Lower lobe of right lung (tissue), 2 donors: ENCODE measurements around the gene SHC3. TPM values are rescaled to one million over a fixed set of nuclear protein-coding genes. Genes with fewer than 3 reads are reported as not detected.

Experiments
- ATAC-seq, 2 donors: fragments of 200-7000 bp; cut with Tn5 transposase; one replicate each; pipeline ENCODE4 v1.9.1; 2020 to 2022; ENCODE audit warnings: mild to moderate bottlenecking in 2 of 2, moderate library complexity in 2 of 2
- DNase-seq: peaks from one replicate; pipeline ENCODE4 v3.0.0-alpha.2; 2020
- H3K27ac ChIP-seq: fragments of 200-600 bp; one replicate; pipeline ENCODE4 v1.8.0; 2022
- H3K27me3 ChIP-seq: fragments of 200-600 bp; one replicate; pipeline ENCODE4 v1.8.0; 2022; ENCODE audit warnings: low read depth
- H3K36me3 ChIP-seq: fragments of 200-600 bp; one replicate; pipeline ENCODE4 v1.8.0; 2022; ENCODE audit warnings: mild to moderate bottlenecking
- H3K4me1 ChIP-seq: fragments of 200-600 bp; one replicate; pipeline ENCODE4 v1.8.0; 2022
- H3K4me3 ChIP-seq: fragments of 200-600 bp; one replicate; pipeline ENCODE4 v1.8.0; 2022; ENCODE audit warnings: mild to moderate bottlenecking
- H3K9me3 ChIP-seq: fragments of 200-600 bp; one replicate; pipeline ENCODE4 v1.8.0; 2022
- CTCF ChIP-seq: fragments of 200-600 bp; IDR thresholded peaks from one replicate; pipeline ENCODE4 v1.8.0; 2022; ENCODE audit warnings: antibody characterized with exemption, mild to moderate bottlenecking
- intact Hi-C: fragments of 100-400 bp; cut with DNase I; formaldehyde crosslinking; loops from one replicate; pipeline ENCODE4 v1.11.0; 2022
- total RNA-seq: library from RNA; stranded (reverse); fragmentation: NEBNext Ultra II Directional; extraction: Animal tissue kit (Norgen Biotek cat#: 25700); gene quantifications from one replicate; pipeline ENCODE4 v1.2.1, GENCODE V29; 2021
- donor health status: DM: no; HTN: yes; CAD: no; lungs with severe emphysema.

SHC3 gene
- total RNA-seq, 1 donor from 2014 or later = 13.2 TPM

DNA sequence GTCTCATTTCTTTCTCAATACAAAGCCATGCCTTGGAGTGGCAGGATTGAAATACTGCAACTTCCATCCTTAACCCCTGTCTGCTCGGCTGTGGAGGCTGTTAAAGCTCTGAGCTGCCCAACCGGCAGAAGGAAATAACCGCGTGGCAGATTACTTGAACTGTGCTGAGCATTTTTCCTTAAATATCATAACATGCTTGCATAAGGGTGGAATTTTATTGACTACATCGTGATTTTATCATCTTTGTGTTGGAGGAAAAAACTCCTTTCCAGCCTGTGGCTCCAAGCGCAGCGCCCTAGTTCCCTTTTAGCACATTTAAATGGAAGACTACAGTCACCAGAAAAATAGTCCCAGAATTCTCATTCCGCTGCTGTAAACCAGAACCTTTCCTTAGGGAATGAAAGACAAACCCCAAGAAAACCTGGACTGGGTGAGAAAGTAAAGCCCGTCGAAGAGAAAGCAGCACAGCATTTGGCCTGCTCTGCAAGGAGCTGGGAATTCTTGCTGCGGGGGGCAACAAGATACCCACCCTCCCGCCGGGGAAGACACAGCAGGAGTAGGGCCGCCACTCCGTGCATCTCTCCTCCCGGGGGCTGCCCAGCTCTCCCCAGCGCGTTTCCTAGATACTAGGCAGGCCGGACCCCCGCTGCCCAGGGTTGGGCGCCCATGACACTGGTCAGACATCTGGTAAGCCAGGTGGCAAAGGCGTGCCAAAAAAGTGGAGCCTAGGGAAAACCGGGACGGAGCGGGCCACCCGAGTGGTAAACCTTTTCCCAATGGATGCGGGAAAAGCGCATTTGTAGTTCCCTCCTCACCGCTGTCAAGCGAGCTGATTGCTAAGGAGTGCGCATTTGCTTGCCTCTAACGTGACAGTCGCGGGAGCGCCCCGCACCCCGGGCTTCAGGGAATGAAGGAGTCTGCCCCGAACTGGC is 1.3 kb downstream of the SHC3 start:
- ATAC-seq = no peak
- H3K36me3 ChIP-seq = no peaks in the 10 kb centered on the region
- DNase-seq = no peak
- peaks cover 35% of the 10 kb centered on the region for H3K4me1 ChIP-seq
- H3K27me3 ChIP-seq = peaks cover 32% of the 10 kb centered on the region
- intact Hi-C loops = no loop called here
- no peak for TF ChIP-seq CTCF
- H3K4me3 ChIP-seq = peak overlapping the region; percentile 61
- H3K27ac ChIP-seq = peak overlapping the region; percentile 81
- no peaks in the 10 kb centered on the region for H3K9me3 ChIP-seq

GRCh38 chr9:89175828-89176261 is 2.8 kb downstream of the SHC3 start:
- no peaks in the 10 kb centered on the region for H3K9me3 ChIP-seq
- peaks cover 43% of the 10 kb centered on the region for H3K4me1 ChIP-seq
- peak overlapping the region; percentile 61 for H3K4me3 ChIP-seq
- peak; percentile 11 for TF ChIP-seq CTCF
- DNase-seq (no peak), ATAC-seq (no peak)
- intact Hi-C loops = no loop called here
- peaks cover 32% of the 10 kb centered on the region for H3K27me3 ChIP-seq
- no peaks in the 10 kb centered on the region for H3K36me3 ChIP-seq
- H3K27ac ChIP-seq = peak overlapping the region; percentile 25

DNA sequence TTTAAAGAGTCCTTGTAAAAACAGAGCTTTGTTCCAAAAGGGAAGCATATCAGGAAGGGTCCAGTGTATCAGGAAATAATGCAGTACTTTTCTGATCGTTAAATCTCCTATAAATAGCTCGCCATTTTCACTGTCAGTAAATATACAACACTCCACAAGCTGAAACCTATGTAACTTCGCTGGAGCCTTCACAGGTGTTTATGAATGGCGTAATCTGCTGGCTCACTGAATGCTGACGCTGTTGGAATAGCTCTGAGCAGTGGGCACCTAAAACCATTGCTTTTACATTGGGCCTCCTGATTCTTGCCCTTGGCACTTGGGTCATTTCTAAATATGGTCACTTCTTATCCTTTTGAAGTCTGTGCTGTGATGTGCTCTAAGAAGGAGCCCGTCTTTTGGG is 4.3 kb downstream of the SHC3 start:
- Histone ChIP-seq H3K27me3 (peaks cover 32% of the 10 kb centered on the region), H3K9me3 (no peaks in the 10 kb centered on the region), H3K27ac (peak overlapping the region; percentile 42), H3K36me3 (no peaks in the 10 kb centered on the region), H3K4me1 (peaks cover 29% of the 10 kb centered on the region), H3K4me3 (no peak overlapping the region)
- no peak for DNase-seq
- TF ChIP-seq CTCF = no peak
- intact Hi-C loops = no loop called here
- ATAC-seq = peak in 1 of 2 donors; percentile 42

GRCh38 chr9:89173072-89173471 is 5.5 kb downstream of the SHC3 start:
- intact Hi-C loops = no loop called here
- DNase-seq (no peak), ATAC-seq (no peak)
- Histone ChIP-seq H3K4me3 (no peak overlapping the region), H3K9me3 (no peaks in the 10 kb centered on the region), H3K27me3 (peaks cover 22% of the 10 kb centered on the region), H3K27ac (no peak overlapping the region), H3K36me3 (no peaks in the 10 kb centered on the region), H3K4me1 (peaks cover 17% of the 10 kb centered on the region)
- TF ChIP-seq CTCF = no peak

DNA sequence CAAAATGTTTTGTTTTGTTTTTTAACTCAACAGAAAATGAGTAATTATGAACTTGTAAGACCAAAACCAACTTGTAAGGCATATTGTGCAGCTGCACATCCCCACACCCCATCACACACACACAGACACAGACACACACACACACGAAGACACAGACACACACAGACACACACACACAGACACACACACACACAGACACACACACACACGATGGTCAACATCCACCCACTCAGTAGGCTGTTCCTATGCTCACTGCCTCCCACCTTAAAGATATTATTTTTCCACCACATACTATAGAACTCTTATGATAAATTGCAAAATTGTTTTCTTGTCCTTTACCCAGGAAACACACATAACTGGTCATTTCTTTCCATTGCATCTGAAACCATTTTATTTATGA is 6.2 kb downstream of the SHC3 start:
- Histone ChIP-seq H3K36me3 (no peaks in the 10 kb centered on the region), H3K27me3 (peaks cover 18% of the 10 kb centered on the region), H3K9me3 (no peaks in the 10 kb centered on the region), H3K4me1 (peaks cover 13% of the 10 kb centered on the region), H3K4me3 (no peak overlapping the region), H3K27ac (no peak overlapping the region)
- no peak for DNase-seq
- TF ChIP-seq CTCF = no peak
- intact Hi-C loops = no loop called here
- ATAC-seq = no peak
